Body of pancreas (tissue), 4 donors: ENCODE results near the gene MAP3K21. TPM values are rescaled to one million over a fixed set of nuclear protein-coding genes. Genes with fewer than 3 reads are reported as not detected.

Experiments used
- ATAC-seq: fragments of 150-250 bp; one replicate; pipeline ENCODE4 v1.9.1; 2016
- DNase-seq, 4 donors: peaks; one replicate each; pipeline ENCODE4 v3.0.0-alpha.2; 2019
- H3K27ac ChIP-seq, 4 donors: fragments of 200-600 bp; sonication (generic); 1 replicate in 3 of 4; 2 replicates in 1 of 4; pipeline versions ENCODE4 v1.5.1 to v1.6.1; 2016 to 2019; ENCODE audit warnings: mild to moderate bottlenecking in 1 of 4, mixed read lengths in 1 of 4, moderate library complexity in 1 of 4
- H3K27me3 ChIP-seq, 2 donors: fragments of 200-600 bp; sonication (generic); one replicate each; pipeline ENCODE4 v1.6.0; 2016; ENCODE audit warnings: mild to moderate bottlenecking in 1 of 2
- H3K36me3 ChIP-seq, 2 donors: fragments of 200-600 bp; sonication (generic); replicated peaks in 1 of 2; 2 replicates each; pipeline ENCODE4 v1.5.1; 2016; ENCODE audit warnings: low read depth in 2 of 2; ENCODE audit not compliant: insufficient read depth in 1 of 2
- H3K4me1 ChIP-seq: fragments of 200-600 bp; sonication (generic); one replicate; pipeline ENCODE4 v1.6.0; 2016
- H3K4me3 ChIP-seq, 2 donors: fragments of 200-600 bp; sonication (generic); 1 replicate in 1 of 2; 2 replicates in 1 of 2; pipeline ENCODE4 v1.5.1; 2016 to 2019
- H3K9me3 ChIP-seq, 3 donors: fragments of 200-600 bp; sonication (generic); 1 replicate in 2 of 3; 2 replicates in 1 of 3; pipeline ENCODE4 v1.5.1; 2016
- CTCF ChIP-seq, 7 experiments: fragments of 450-650 bp in 4 of 7; fragments of 200-600 bp in 3 of 7; sonication (generic) in 3 of 7; IDR thresholded peaks; one replicate each; pipeline ENCODE4 v1.5.1; 2016 to 2019; ENCODE audit warnings: antibody characterized with exemption in 7 of 7
- POLR2A ChIP-seq, 3 donors: fragments of 450-650 bp; IDR thresholded peaks; one replicate each; pipeline ENCODE4 v1.6.1; 2016; ENCODE audit warnings: antibody characterized with exemption in 3 of 3, mild to moderate bottlenecking in 2 of 3
- WGBS, 2 donors: methylation state at CpG; one replicate each; pipeline ENCODE4 v1.1.5; 2017; 5-methylcytosine and 5-hydroxymethylcytosine counted together
- intact Hi-C: fragments of 100-400 bp; cut with DNase I; formaldehyde crosslinking; loops from one replicate; pipeline ENCODE4 v1.15.1; 2023
- total RNA-seq, 2 donors: library from RNA; depleted of rRNA; stranded (reverse); fragments of >200 nt; gene quantifications; one replicate each; pipeline ENCODE4 v1.1.0, GENCODE V29; 2016

The MAP3K21 gene
- total RNA-seq, 2 donors from 2014 or later: 40.2 to 62.3 TPM

GRCh38 chr1:233340966-233341516 is 13.5 kb downstream of the MAP3K21 start:
- Histone ChIP-seq H3K36me3 (no peaks in the 10 kb centered on the region), H3K4me3 (no peak overlapping the region), H3K9me3 (no peaks in the 10 kb centered on the region), H3K27ac (peak overlapping the region; percentile 60 to 81 (median 72)), H3K4me1 (peaks cover 76% of the 10 kb centered on the region), H3K27me3 (no peaks in the 10 kb centered on the region)
- TF ChIP-seq POLR2A (IDR thresholded peaks at IDR 0.05): peak in 2 of 3 donors; percentile 13 to 39
- no peak for TF ChIP-seq CTCF (IDR thresholded peaks at IDR 0.05)
- ATAC-seq (peak; percentile 74), DNase-seq (peak; percentile 60 to 82 (median 72))
- intact Hi-C loops: no loop called here
- 27 to 28% methylated on average over 4 of the region's 4 CpGs for WGBS, 2 donors

GRCh38 chr1:233342086-233342485 is 14.6 kb downstream of the MAP3K21 start:
- Histone ChIP-seq H3K4me1 (peaks cover 76% of the 10 kb centered on the region), H3K4me3 (no peak overlapping the region), H3K36me3 (no peaks in the 10 kb centered on the region), H3K27ac (peak overlapping the region; percentile 60 to 81 (median 72)), H3K9me3 (no peaks in the 10 kb centered on the region), H3K27me3 (no peaks in the 10 kb centered on the region)
- no peak for DNase-seq
- no peak for ATAC-seq
- intact Hi-C loops: no loop called here
- no peak for TF ChIP-seq POLR2A (IDR thresholded peaks at IDR 0.05)
- TF ChIP-seq CTCF (IDR thresholded peaks at IDR 0.05): no peak

GRCh38 chr1:233343262-233343661 is 15.7 kb downstream of the MAP3K21 start:
- Histone ChIP-seq H3K36me3 (no peaks in the 10 kb centered on the region), H3K4me1 (peaks cover 72% of the 10 kb centered on the region), H3K4me3 (no peak overlapping the region), H3K27ac (peak overlapping the region; percentile 18 to 81 (median 72)), H3K27me3 (no peaks in the 10 kb centered on the region), H3K9me3 (no peaks in the 10 kb centered on the region)
- intact Hi-C loops: no loop called here
- ATAC-seq (peak; percentile 89), DNase-seq (peak; percentile 61 to 82 (median 76))
- WGBS, 2 donors: 14 to 16% methylated on average over 1 of the region's 1 CpG
- TF ChIP-seq POLR2A (IDR thresholded peaks at IDR 0.05) (peak in 1 of 3 donors; percentile 35), CTCF (IDR thresholded peaks at IDR 0.05) (no peak)

GRCh38 chr1:233347338-233347737 is 19.8 kb downstream of the MAP3K21 start:
- DNase-seq (no peak), ATAC-seq (no peak)
- Histone ChIP-seq H3K27ac (peak overlapping the region in 1 of 4 donors; percentile 15), H3K4me1 (peaks cover 45% of the 10 kb centered on the region), H3K9me3 (no peaks in the 10 kb centered on the region), H3K27me3 (no peaks in the 10 kb centered on the region), H3K36me3 (no peaks in the 10 kb centered on the region), H3K4me3 (no peak overlapping the region)
- TF ChIP-seq POLR2A (IDR thresholded peaks at IDR 0.05) (no peak), CTCF (IDR thresholded peaks at IDR 0.05) (no peak)
- intact Hi-C loops: no loop called here
- WGBS, 2 donors: 78 to 83% methylated on average over 5 of the region's 5 CpGs

GRCh38 chr1:233349137-233349536 is 21.6 kb downstream of the MAP3K21 start:
- Histone ChIP-seq H3K4me3 (no peak overlapping the region), H3K36me3 (no peaks in the 10 kb centered on the region), H3K27me3 (no peaks in the 10 kb centered on the region), H3K27ac (no peak overlapping the region), H3K9me3 (no peaks in the 10 kb centered on the region), H3K4me1 (peaks cover 36% of the 10 kb centered on the region)
- ATAC-seq (no peak), DNase-seq (no peak)
- TF ChIP-seq POLR2A (IDR thresholded peaks at IDR 0.05) (no peak), CTCF (IDR thresholded peaks at IDR 0.05) (no peak)
- WGBS, 2 donors: 78 to 91% methylated on average over 5 of the region's 5 CpGs
- intact Hi-C loops: no loop called here
